K562 (cell line): ENCODE data around the gene MYO16. TPM values are rescaled to one million over a fixed set of nuclear protein-coding genes. Genes with fewer than 3 reads are reported as not detected.

Source experiments
- GABPA ChIP-seq: fragments of 200-800 bp; sonication (Bioruptor generic); conservative IDR thresholded peaks from 2 replicates; pipeline ENCODE4 v1.6.1; 2016; ENCODE audit warnings: low read depth, missing genetic modification characterization, missing compliant biosample characterization
- JUN ChIP-seq, 2 experiments: sonication (generic) in 1 of 2; formaldehyde crosslinking in 1 of 2; IDR thresholded peaks; 2 replicates each; pipeline versions ENCODE4 v1.6.1 to v1.8.0; 2012 to 2022; ENCODE audit warnings: borderline replicate concordance in 2 of 2, mild to moderate bottlenecking in 2 of 2, improper control_type of control experiment in 1 of 2, low read depth in 1 of 2, low read length in 1 of 2, missing genetic modification reagents in 1 of 2
- KAT8 ChIP-seq: fragments of 450-650 bp; IDR thresholded peaks from 2 replicates; pipeline ENCODE4 v1.6.1; 2016; ENCODE audit warnings: low read depth, mild to moderate bottlenecking
- MCM7 ChIP-seq, 2 experiments: fragments of 450-650 bp; IDR thresholded peaks; 2 replicates each; pipeline ENCODE4 v1.6.1; 2016 to 2018
- POLR2H ChIP-seq: IDR thresholded peaks from 2 replicates; pipeline ENCODE4 v1.6.1; 2016; ENCODE audit warnings: missing genetic modification characterization, low read depth, mild to moderate bottlenecking, control low read depth, missing compliant biosample characterization, moderate library complexity
- SRSF7 ChIP-seq: fragments of 200-400 bp; formaldehyde crosslinking; optimal IDR thresholded peaks from 2 replicates; pipeline ENCODE3; 2017; ENCODE audit warnings: mild to moderate bottlenecking, low read depth, low read length
- ZBTB1 ChIP-seq: sonication (generic); formaldehyde crosslinking; IDR thresholded peaks from 2 replicates; pipeline ENCODE4 v1.8.1; 2023; ENCODE audit warnings: missing genetic modification reagents, low read depth, mild to moderate bottlenecking, borderline replicate concordance
- ZNF282 ChIP-seq: sonication (generic); formaldehyde crosslinking; IDR thresholded peaks from 2 replicates; pipeline ENCODE4 v1.8.1; 2023; ENCODE audit warnings: missing genetic modification reagents
- polyA plus RNA-seq, 8 experiments: library from polyadenylated mRNA; depleted of rRNA in 4 of 8; stranded (reverse) in 5 of 8; unstranded in 3 of 8; fragments of >200 nt; fragmentation: Nextera tagmentation in 2 of 8; fragmentation: Illumina TruSeq in 1 of 8; extraction: Ambion mirVana in 2 of 8; extraction: Trizol in 1 of 8; gene quantifications; 2 replicates each; pipeline versions ENCODE4 v1.2.1 to v1.2.3, GENCODE V29; 2011 to 2014; ENCODE audit warnings: inconsistent platforms in 1 of 8, missing spikeins in 1 of 8
- total RNA-seq, 7 experiments: library from RNA; depleted of rRNA in 6 of 7; stranded (reverse); fragments of >200 nt in 6 of 7; fragmentation: Illumina TruSeq in 2 of 7; extraction: Trizol in 2 of 7; gene quantifications; 2 replicates each; pipeline versions ENCODE4 v1.2.1 to v1.2.3, GENCODE V29; 2011 to 2021; ENCODE audit warnings: low replicate concordance in 1 of 7
- TF ChIP-seq, protein P1 (sequence below): fragments of 250-450 bp; sonication (Bioruptor Pico); IDR thresholded peaks from 2 replicates; pipeline ENCODE4 v1.4.0; 2020; ENCODE audit warnings: borderline replicate concordance
- TF ChIP-seq, protein P2 (sequence below): fragments of 450-650 bp; conservative IDR thresholded peaks from 2 replicates; pipeline ENCODE4 v1.6.1; 2016; ENCODE audit warnings: missing genetic modification characterization, low read depth, mild to moderate bottlenecking, control low read depth, missing compliant biosample characterization
- TF ChIP-seq, protein P3 (sequence below): fragments of 250-450 bp; sonication (Bioruptor Pico); IDR thresholded peaks from 2 replicates; pipeline ENCODE4 v1.5.0; 2021; ENCODE audit warnings: mild to moderate bottlenecking, moderate library complexity

MYO16 gene
- total and polyA plus RNA-seq, 9 of the 15 experiments (the other 6 are each of a cell fraction or from before 2014, with no cell fraction given) = 4.3 to 45.7 (median 12.1) TPM

DNA sequence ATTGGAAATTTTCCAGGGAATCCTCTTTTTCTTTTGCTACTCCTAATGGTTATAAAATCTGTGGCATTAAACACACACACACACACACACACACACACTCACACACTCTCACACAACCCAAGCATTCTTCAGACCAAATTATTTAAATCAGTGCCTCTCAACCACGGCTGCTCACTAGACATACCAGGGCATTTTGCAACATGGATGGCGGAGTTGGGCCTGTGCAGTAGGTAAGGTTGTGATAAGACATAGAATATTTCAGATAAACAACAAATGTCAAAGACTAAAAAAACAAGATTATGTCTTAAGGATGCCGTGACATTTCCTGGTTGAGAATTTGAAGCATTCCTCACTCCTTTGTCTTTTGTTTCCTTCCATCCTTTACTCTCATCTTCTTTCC, 443.1 kb downstream of the MYO16 start (continued):
- TF ChIP-seq, protein P1, sequence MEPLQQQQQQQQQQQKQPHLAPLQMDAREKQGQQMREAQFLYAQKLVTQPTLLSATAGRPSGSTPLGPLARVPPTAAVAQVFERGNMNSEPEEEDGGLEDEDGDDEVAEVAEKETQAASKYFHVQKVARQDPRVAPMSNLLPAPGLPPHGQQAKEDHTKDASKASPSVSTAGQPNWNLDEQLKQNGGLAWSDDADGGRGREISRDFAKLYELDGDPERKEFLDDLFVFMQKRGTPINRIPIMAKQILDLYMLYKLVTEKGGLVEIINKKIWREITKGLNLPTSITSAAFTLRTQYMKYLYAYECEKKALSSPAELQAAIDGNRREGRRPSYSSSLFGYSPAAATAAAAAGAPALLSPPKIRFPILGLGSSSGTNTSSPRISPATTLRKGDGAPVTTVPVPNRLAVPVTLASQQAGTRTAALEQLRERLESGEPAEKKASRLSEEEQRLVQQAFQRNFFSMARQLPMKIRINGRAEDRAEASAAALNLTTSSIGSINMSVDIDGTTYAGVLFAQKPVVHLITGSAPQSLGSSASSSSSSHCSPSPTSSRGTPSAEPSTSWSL = no peak
- TF ChIP-seq POLR2H = no peak
- TF ChIP-seq, protein P2, sequence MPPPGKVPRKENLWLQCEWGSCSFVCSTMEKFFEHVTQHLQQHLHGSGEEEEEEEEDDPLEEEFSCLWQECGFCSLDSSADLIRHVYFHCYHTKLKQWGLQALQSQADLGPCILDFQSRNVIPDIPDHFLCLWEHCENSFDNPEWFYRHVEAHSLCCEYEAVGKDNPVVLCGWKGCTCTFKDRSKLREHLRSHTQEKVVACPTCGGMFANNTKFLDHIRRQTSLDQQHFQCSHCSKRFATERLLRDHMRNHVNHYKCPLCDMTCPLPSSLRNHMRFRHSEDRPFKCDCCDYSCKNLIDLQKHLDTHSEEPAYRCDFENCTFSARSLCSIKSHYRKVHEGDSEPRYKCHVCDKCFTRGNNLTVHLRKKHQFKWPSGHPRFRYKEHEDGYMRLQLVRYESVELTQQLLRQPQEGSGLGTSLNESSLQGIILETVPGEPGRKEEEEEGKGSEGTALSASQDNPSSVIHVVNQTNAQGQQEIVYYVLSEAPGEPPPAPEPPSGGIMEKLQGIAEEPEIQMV = no peak
- TF ChIP-seq, protein P3, sequence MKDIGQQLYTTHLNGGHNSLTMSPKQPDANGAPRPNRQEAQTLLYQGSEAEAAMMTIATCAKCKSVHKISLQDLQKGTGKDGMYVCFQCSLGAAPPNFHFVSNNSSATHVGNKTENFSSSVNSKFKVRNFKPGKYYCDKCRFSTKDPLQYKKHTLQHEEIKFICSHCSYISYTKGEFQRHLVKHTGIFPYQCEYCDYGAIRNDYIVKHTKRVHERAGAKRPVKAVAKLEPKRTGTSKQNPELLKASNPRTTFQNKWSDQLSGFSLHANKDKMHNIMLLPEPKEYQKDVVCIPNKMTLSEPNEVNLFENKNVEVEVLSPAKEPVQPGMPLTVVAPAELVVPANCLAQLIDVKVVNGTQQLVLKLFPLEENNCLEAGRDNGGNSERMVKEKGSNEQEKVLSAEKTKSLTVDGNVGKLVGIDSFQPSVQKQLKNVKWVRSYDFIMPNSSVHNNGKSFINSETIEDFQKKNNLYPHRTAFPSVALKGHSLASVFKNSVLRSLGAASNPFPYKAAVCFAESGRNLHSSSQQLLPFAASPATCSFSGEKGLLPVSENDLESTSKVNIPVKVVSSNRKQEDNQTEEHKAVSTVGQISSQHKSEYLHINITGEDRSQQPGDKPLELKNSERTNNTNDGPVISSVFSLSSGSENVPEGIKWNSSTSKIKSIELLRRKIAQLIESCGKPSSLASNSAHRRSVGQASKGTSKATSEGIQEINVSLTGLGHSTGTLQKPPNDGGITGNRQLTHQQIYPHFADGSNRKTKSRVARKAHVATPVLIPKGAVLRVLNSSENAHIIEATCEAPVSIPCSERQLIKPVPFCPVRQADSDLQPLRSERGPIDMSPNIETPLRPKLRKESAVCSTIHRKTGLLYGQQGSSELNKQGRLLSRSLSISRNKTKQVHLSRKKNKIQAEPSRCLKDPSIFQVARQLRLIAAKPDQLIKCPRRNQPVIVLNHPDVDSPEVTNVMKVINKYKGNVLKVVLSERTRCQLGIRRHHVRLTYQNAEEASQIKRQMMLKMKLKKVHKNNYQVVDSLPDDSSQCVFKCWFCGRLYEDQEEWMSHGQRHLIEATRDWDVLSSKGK (CRISPR knock-in tag) = no peak
- no peak for TF ChIP-seq MCM7 (IDR thresholded peaks at IDR 0.05)
- no peak for TF ChIP-seq JUN (IDR thresholded peaks at IDR 0.05; ENCODE audit: borderline replicate concordance, low read depth, low read length)
- TF ChIP-seq JUN (CRISPR knock-in tag; IDR thresholded peaks at IDR 0.05; ENCODE audit: borderline replicate concordance) = no peak
- no peak for TF ChIP-seq ZNF282
- no peak for TF ChIP-seq GABPA (tag)
- no peak for TF ChIP-seq ZBTB1 (CRISPR knock-in tag)
- no peak for TF ChIP-seq KAT8
- no peak for TF ChIP-seq SRSF7
